Spleen (tissue), 7 donors: ENCODE measurements around the gene BRF1.

Source experiments
- POLR2A ChIP-seq, 3 donors: fragments of 450-650 bp; IDR thresholded peaks; one replicate each; pipeline ENCODE4 v1.5.1; 2017; ENCODE audit warnings: antibody characterized with exemption in 3 of 3, mild to moderate bottlenecking in 1 of 3
- POLR2AphosphoS5 ChIP-seq, 3 donors: sonication (generic); formaldehyde crosslinking; IDR thresholded peaks; one replicate each; pipeline ENCODE4 v1.5.1; 2017; ENCODE audit warnings: antibody characterized with exemption in 3 of 3
- TF ChIP-seq, protein P1 (sequence below), 11 experiments: fragments of 200-600 bp in 7 of 11; fragments of 450-650 bp in 4 of 11; sonication (generic) in 4 of 11; IDR thresholded peaks in 8 of 11; conservative IDR thresholded peaks in 3 of 11; 1 replicate in 7 of 11; 2 replicates in 4 of 11; pipeline versions ENCODE4 v1.4.0 to v1.8.0; 2016 to 2021; ENCODE audit warnings: antibody characterized with exemption in 11 of 11, inconsistent platforms in 4 of 11, mild to moderate bottlenecking in 1 of 11
- donor health status: DM: no; HTN: no; CAD: no; lungs with moderate emphysema.
- donor health status: DM: no; HTN: no; CAD: no.
- donor health status: DM: no; HTN: no; CAD: no.

DNA sequence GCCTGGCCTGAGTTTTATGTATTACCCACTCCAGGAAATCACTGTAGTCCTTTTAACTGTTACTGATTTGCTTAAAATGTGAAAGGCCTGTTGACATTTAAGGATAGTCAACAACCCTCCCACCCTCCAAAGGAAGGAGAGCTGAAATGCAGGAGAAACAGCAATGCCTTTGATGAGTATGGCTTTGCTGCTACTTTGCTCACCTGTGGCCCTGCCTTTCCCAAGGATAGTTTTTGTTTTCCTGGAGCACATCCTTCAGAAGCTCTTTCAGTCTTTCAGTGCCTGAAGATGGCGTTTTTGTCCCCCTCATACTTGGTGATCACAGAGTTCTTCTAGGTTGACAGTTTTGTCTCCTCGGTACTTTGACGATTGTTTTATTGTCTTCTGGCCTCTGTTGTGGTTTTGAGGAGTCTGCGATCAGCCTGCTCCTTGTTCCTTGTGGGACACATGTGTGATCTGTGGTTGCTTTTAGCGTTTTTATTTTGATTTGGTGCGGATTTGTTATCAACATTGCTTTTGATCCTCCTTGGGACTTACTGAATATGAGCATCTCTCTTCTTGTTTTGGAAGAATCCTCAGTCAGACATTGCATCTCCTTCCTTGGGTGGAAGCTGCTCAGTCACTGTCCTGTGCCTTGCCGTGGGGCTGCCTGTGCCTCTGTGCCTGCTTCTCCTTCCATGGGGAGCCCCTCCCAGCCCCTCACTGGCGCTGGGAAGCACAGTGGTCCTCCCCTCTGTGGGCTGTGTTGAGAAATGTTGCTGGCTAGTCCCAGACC, 31.0 kb upstream of the BRF1 start:
- TF ChIP-seq, protein P1, sequence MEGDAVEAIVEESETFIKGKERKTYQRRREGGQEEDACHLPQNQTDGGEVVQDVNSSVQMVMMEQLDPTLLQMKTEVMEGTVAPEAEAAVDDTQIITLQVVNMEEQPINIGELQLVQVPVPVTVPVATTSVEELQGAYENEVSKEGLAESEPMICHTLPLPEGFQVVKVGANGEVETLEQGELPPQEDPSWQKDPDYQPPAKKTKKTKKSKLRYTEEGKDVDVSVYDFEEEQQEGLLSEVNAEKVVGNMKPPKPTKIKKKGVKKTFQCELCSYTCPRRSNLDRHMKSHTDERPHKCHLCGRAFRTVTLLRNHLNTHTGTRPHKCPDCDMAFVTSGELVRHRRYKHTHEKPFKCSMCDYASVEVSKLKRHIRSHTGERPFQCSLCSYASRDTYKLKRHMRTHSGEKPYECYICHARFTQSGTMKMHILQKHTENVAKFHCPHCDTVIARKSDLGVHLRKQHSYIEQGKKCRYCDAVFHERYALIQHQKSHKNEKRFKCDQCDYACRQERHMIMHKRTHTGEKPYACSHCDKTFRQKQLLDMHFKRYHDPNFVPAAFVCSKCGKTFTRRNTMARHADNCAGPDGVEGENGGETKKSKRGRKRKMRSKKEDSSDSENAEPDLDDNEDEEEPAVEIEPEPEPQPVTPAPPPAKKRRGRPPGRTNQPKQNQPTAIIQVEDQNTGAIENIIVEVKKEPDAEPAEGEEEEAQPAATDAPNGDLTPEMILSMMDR (IDR thresholded peaks at IDR 0.05 in 8 of 11, conservative IDR thresholded peaks at IDR 0.05 in 3 of 11), result no peak
- TF ChIP-seq POLR2A (IDR thresholded peaks at IDR 0.05), result no peak
- TF ChIP-seq POLR2AphosphoS5 (IDR thresholded peaks at IDR 0.05), result no peak
